DMS153 (cell line): ENCODE data around the gene CHIA.

Experiments used
- DNase-seq: peaks from one replicate; lab custom pipeline; 2025; lab: John Stamatoyannopoulos, UW

Gene CHIA

GRCh38 chr1:111366256-111366655 lies 75.6 kb downstream of the CHIA start:
- no peak for DNase-seq

GRCh38 chr1:111369177-111369576 lies 78.5 kb downstream of the CHIA start:
- no peak for DNase-seq

DNA sequence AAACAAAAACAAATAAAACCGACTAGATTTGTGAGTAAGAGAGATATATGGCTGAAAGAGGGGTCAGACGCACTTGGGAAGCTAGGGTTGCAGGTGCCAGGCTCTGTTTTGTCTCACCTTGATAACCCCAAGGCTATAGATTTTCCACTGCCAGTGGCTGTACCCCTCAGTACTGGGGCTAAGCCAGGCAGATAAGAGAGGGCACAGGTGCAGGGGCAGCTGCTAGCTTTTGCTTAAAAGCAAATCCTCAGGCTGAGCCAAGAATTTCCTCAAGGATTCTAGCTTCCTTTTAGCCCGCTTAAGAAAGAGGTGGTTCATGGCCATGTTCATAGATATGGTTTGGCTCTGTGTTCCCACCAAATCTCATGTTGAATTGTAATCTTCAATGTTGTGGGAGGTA lies 79.0 kb downstream of the CHIA start:
- no peak for DNase-seq
